ACC112 (cell line): ENCODE data around the gene FSIP1.

Source experiments
- H2AFZ ChIP-seq: fragments of 200-600 bp; sonication (generic); one replicate; pipeline ENCODE4 v1.6.0; 2017; ENCODE audit warnings: antibody characterized with exemption, low read length; ENCODE audit not compliant: unreplicated experiment
- H3K27ac ChIP-seq: fragments of 200-600 bp; sonication (generic); 2 replicates; pipeline ENCODE4 v1.5.1; 2014; ENCODE audit warnings: low read depth, mild to moderate bottlenecking, antibody characterized with exemption, low read length, moderate library complexity
- H3K27me3 ChIP-seq: fragments of 200-600 bp; sonication (generic); 2 replicates; pipeline ENCODE4 v1.6.1; 2014; ENCODE audit warnings: mild to moderate bottlenecking, antibody characterized with exemption, low read length, moderate library complexity, mixed read lengths; ENCODE audit not compliant: insufficient read depth
- H3K36me3 ChIP-seq: fragments of 200-600 bp; sonication (generic); 2 replicates; pipeline ENCODE4 v1.6.1; 2016; ENCODE audit warnings: mild to moderate bottlenecking, antibody characterized with exemption, low read length, moderate library complexity, mixed read lengths; ENCODE audit not compliant: insufficient read depth
- H3K4me1 ChIP-seq: fragments of 200-600 bp; sonication (generic); one replicate; pipeline ENCODE4 v1.6.1; 2016; ENCODE audit warnings: low read length, mixed read lengths; ENCODE audit not compliant: insufficient read depth, unreplicated experiment, control insufficient read depth
- H3K4me3 ChIP-seq: fragments of 200-600 bp; sonication (generic); 2 replicates; pipeline ENCODE4 v1.5.1; 2014; ENCODE audit warnings: mild to moderate bottlenecking, low read depth, low read length
- H3K79me2 ChIP-seq: fragments of 200-600 bp; sonication (generic); one replicate; pipeline ENCODE4 v1.6.0; 2016; ENCODE audit warnings: low read length; ENCODE audit not compliant: control insufficient read depth, unreplicated experiment, insufficient read depth

The FSIP1 gene

DNA sequence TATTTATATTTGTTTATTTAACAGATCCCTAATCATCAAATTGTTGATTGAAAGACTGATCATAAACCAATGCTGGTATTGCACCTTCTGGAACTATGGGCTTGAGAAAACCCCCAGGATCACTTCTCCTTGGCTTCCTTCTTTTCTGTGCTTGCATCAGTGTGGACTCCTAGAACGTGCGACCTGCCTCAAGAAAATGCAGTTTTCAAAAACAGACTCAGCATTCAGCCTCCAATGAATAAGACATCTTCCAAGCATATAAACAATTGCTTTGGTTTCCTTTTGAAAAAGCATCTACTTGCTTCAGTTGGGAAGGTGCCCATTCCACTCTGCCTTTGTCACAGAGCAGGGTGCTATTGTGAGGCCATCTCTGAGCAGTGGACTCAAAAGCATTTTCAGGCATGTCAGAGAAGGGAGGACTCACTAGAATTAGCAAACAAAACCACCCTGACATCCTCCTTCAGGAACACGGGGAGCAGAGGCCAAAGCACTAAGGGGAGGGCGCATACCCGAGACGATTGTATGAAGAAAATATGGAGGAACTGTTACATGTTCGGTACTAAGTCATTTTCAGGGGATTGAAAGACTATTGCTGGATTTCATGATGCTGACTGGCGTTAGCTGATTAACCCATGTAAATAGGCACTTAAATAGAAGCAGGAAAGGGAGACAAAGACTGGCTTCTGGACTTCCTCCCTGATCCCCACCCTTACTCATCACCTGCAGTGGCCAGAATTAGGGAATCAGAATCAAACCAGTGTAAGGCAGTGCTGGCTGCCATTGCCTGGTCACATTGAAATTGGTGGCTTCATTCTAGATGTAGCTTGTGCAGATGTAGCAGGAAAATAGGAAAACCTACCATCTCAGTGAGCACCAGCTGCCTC lies 187.1 kb downstream of the FSIP1 start:
- Histone ChIP-seq H3K4me1 (peaks cover 47% of the 10 kb centered on the region), H3K27ac (no peak overlapping the region; the same call in 1 of the 2 replicates), H3K79me2 (no peaks in the 10 kb centered on the region), H3K4me3 (no peak overlapping the region), H2AFZ (no peak overlapping the region), H3K27me3 (no peaks in the 10 kb centered on the region), H3K36me3 (peaks cover 57% of the 10 kb centered on the region)

DNA sequence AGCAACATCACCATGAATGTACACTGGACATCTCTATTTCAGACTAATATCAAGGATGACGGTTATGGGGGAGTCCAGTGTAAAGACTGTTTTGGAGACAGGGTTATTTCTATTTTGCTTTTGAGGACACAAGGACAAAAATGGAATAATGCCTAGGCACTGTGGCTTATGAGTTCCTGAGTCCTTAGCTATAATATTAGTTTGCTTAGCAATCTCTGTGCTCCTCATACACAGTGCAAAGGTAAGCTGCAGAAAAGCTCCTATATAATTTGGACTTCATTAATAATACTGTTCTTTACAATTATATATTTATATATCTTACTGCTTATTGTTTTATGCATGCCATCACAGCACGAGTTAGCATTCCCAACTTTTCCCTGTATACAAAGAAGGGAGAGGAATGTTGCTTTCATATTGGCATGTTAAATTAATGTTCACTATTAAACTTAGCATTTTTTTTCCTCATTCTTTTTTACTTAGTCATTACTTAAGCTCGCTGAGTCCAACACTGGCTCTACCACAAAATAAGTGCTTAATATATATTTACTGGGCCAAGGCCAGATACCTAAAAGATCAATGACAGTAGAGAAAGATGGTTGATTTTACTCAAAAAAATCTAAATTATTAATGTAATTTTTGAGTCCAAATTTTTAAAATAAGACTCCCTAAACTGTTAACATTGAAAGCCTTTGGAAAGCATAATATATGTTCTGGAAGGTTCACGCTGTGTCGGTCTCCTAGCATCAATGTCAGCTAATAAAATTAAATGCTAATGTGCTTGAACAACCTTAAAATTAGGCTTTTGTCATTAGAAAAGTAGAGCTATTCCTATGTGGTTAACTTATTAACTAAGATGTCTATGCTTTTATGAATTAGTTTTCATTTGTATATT lies 187.9 kb downstream of the FSIP1 start:
- Histone ChIP-seq H3K36me3 (peaks cover 66% of the 10 kb centered on the region), H3K27me3 (no peaks in the 10 kb centered on the region), H2AFZ (no peak overlapping the region), H3K79me2 (no peaks in the 10 kb centered on the region), H3K4me1 (peaks cover 43% of the 10 kb centered on the region), H3K4me3 (no peak overlapping the region), H3K27ac (peak overlapping the region; percentile 13)

DNA sequence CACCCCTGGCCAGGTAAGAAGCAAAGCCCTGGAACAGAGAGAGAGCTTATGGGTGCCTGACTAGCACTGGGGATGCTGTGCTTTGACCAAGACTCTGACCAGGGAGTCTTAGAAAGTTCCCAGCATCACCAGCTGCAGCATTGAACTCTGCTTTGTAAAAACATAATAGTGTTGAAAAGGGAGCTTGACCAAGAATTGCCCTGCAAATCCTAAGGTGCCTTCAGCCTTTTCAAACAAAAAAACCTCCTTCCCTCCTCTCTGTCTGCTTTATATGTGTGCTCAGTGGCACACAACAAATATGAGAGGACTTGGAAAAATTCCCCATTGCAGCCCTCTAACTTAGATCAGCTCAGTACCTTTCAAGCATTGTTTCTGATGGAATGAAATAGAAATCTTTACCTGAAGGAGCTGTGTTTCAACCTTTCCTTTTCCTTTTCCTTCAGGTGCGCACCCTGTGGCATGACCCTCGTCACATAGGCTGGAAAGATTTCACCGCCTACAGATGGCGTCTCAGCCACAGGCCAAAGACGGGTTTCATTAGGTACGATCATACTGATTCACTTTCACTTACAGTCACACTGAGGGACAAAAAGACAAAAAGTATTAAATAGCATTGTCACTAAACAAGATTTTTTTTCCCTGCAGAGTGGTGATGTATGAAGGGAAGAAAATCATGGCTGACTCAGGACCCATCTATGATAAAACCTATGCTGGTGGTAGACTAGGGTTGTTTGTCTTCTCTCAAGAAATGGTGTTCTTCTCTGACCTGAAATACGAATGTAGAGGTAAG lies 188.8 kb downstream of the FSIP1 start:
- no peaks in the 10 kb centered on the region for H3K27me3 ChIP-seq
- no peak overlapping the region for H3K4me3 ChIP-seq
- peaks cover 69% of the 10 kb centered on the region for H3K36me3 ChIP-seq
- peak overlapping the region; percentile 13; the same call in 1 of the 2 replicates for H3K27ac ChIP-seq
- peaks cover 37% of the 10 kb centered on the region for H3K4me1 ChIP-seq
- peaks cover under 1% of the 10 kb centered on the region for H3K79me2 ChIP-seq
- H2AFZ ChIP-seq, result no peak overlapping the region

DNA sequence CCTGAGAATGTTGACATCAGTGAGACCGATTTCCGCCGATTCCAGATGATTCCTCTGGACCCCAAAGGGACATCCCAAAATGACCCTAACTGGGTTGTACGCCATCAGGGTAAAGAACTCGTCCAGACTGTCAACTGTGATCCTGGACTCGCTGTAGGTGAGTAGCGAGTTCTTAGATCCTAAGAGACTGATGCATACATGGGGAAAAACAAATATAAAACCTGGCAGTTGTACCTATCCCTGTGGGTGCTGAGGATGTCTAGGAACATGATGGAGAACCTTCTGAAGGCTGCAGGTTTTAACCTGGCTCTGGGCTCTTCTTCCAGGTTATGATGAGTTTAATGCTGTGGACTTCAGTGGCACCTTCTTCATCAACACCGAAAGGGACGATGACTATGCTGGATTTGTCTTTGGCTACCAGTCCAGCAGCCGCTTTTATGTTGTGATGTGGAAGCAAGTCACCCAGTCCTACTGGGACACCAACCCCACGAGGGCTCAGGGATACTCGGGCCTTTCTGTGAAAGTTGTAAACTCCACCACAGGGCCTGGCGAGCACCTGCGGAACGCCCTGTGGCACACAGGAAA lies 189.5 kb downstream of the FSIP1 start:
- Histone ChIP-seq H3K27me3 (no peaks in the 10 kb centered on the region), H3K4me3 (no peak overlapping the region), H3K79me2 (peaks cover 3% of the 10 kb centered on the region), H3K36me3 (peaks cover 75% of the 10 kb centered on the region), H2AFZ (no peak overlapping the region), H3K27ac (no peak overlapping the region), H3K4me1 (peaks cover 33% of the 10 kb centered on the region)

DNA sequence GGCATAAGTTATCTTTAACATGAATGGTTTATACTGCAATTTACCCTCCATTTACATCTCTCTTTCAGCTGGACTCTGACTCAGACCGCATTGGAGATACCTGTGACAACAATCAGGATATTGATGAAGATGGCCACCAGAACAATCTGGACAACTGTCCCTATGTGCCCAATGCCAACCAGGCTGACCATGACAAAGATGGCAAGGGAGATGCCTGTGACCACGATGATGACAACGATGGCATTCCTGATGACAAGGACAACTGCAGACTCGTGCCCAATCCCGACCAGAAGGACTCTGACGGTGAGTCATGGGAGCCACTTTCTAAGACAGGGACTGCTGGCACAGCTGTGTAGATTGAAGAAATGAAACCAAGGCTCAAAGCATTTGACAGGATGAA lies 190.1 kb downstream of the FSIP1 start:
- Histone ChIP-seq H3K4me1 (peaks cover 27% of the 10 kb centered on the region), H2AFZ (no peak overlapping the region), H3K79me2 (peaks cover 3% of the 10 kb centered on the region), H3K36me3 (peaks cover 81% of the 10 kb centered on the region), H3K4me3 (no peak overlapping the region), H3K27ac (no peak overlapping the region), H3K27me3 (no peaks in the 10 kb centered on the region)

DNA sequence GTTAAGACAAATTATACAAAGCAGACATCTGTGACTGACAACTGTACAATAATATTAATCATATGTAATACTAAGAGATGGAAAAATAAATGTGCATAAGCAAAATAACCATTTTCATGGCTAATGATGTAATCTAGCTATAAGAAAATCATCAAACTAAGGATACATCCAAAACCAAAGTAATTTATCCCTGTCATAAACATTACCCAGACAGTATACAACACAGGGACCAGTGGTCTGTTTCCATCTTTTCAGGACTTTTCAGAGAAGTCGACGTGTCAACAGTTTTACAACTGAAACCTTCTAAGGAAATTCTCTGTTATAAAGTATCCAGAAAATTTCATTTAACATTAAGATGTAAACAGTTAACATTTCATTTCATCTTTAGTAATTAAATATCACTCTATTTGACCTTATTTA lies 190.7 kb downstream of the FSIP1 start:
- H2AFZ ChIP-seq, result no peak overlapping the region

DNA sequence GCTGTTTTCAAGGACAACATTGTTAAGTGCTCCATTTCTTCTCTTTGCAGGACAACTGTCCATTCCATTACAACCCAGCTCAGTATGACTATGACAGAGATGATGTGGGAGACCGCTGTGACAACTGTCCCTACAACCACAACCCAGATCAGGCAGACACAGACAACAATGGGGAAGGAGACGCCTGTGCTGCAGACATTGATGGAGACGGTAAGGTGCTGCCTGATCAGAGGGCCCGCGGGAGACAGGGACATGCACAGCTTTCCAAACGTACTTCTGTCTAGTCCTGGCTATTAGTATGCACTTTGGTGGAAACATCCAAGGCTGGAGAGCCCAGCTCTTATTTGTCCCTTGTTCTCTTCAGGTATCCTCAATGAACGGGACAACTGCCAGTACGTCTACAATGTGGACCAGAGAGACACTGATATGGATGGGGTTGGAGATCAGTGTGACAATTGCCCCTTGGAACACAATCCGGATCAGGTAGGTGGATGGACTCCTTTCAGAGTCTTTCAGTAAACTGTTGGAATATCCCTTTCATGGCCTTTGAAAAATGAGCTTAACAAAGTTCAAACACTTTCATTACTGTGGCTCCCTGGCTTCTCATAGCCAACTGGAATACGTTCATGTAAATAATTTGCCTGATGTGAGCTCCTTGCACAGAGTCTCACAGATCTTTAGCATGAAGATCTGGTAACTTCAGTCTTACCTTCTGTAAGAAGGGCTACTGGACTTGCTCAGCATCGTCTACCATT lies 191.3 kb downstream of the FSIP1 start:
- Histone ChIP-seq H3K36me3 (peaks cover 85% of the 10 kb centered on the region), H3K4me3 (no peak overlapping the region), H3K27ac (no peak overlapping the region), H3K27me3 (no peaks in the 10 kb centered on the region), H3K79me2 (peaks cover 10% of the 10 kb centered on the region), H3K4me1 (peaks cover 32% of the 10 kb centered on the region), H2AFZ (no peak overlapping the region)

More for the DNA sequence above, 190.7 kb downstream of the FSIP1 start:
- Histone ChIP-seq H3K36me3 (peaks cover 87% of the 10 kb centered on the region), H3K4me3 (no peak overlapping the region), H3K27ac (no peak overlapping the region), H3K79me2 (peaks cover 9% of the 10 kb centered on the region), H3K27me3 (no peaks in the 10 kb centered on the region), H3K4me1 (peaks cover 28% of the 10 kb centered on the region)

DNA sequence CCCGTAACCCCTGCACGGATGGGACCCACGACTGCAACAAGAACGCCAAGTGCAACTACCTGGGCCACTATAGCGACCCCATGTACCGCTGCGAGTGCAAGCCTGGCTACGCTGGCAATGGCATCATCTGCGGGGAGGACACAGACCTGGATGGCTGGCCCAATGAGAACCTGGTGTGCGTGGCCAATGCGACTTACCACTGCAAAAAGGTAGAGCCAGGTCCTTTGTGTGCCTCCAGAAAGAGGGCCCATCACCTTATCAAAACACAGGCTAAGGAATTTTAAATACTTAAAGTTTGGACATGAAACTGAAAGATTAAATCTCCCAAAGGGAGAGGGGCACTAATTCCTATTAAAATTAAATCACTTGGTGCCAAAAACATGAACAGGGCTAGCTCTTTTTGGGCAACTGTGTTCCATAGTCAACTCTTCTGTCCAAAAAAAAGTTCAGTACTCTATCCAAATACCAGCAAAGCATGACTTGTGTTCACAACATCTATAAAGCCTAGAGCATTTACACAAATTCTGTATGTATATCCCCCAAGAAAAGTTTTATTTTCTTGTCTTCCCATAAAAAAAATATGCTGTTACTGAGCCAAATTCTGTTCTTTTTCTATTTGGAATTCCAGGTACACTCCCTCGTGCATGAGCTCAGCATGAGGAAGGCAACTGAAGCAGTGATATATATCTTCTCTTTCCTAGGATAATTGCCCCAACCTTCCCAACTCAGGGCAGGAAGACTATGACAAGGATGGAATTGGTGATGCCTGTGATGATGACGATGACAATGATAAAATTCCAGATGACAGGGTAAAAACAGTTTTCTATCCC lies 192.6 kb downstream of the FSIP1 start:
- H3K4me1 ChIP-seq, result peaks cover 37% of the 10 kb centered on the region
- peaks cover 17% of the 10 kb centered on the region for H3K79me2 ChIP-seq
- no peak overlapping the region for H2AFZ ChIP-seq
- H3K27me3 ChIP-seq, result no peaks in the 10 kb centered on the region
- peaks cover 84% of the 10 kb centered on the region for H3K36me3 ChIP-seq
- no peak overlapping the region for H3K4me3 ChIP-seq
- H3K27ac ChIP-seq, result 0 out of 2 replicates have a peak overlapping the region, but pooled peaks have one; percentile 4

DNA sequence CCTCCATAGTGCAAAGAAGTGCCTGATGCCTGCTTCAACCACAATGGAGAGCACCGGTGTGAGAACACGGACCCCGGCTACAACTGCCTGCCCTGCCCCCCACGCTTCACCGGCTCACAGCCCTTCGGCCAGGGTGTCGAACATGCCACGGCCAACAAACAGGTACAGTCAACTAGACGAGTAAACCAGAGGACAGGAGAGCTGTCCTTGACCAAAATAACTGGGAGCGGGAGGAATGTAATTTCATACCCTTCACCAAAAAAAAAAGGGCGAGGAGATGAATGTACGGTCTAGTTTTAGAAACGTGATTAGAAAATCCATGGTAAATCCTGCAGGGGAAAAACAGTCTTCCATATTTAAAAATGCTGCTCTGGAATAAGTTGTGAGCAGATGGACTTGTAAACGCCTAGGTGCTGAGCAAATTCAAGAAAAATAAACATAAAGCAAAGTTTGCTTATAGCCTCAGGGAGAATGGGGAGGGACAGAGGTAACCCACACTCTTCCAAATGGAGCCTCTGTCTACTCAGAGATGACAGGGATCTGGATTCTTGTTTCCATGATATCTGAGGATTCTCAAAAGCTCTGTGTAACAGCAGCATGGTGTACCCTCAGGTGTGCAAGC lies 193.3 kb downstream of the FSIP1 start:
- peaks cover 86% of the 10 kb centered on the region for H3K36me3 ChIP-seq

More for the DNA sequence above, 193.3 kb downstream of the FSIP1 start:
- H3K79me2 ChIP-seq, result peaks cover 21% of the 10 kb centered on the region
- H3K4me1 ChIP-seq, result peaks cover 41% of the 10 kb centered on the region
- no peaks in the 10 kb centered on the region for H3K27me3 ChIP-seq
- no peak overlapping the region for H3K27ac ChIP-seq
- no peak overlapping the region for H2AFZ ChIP-seq
- no peak overlapping the region for H3K4me3 ChIP-seq
